B cell (primary cell): ENCODE data around the gene ABCA7. TPM values are rescaled to one million over a fixed set of nuclear protein-coding genes. Genes with fewer than 3 reads are reported as not detected.
"Not testable (repeated sequence)": the region's sequence is repeated elsewhere in the genome, so short reads cannot be mapped to it uniquely, and the experiment has no call there.

Experiments
- ATAC-seq: fragments of 200-7000 bp; cut with Tn5 transposase; one replicate; pipeline ENCODE4 v1.10.0; 2021; ENCODE audit warnings: low read depth, mild to moderate bottlenecking, moderate number of reproducible peaks, moderate library complexity
- CTCF ChIA-PET: fragments of 350-600 bp; sonication (Branson Sonifier 250); formaldehyde crosslinking; loops from one replicate; lab custom pipeline; 2021; ENCODE audit warnings: antibody characterized with exemption, inconsistent platforms; lab: Charles Lee
- POLR2A ChIA-PET: fragments of 350-600 bp; sonication (Branson Sonifier 250); formaldehyde crosslinking; loops from one replicate; lab custom pipeline; 2021; ENCODE audit warnings: antibody characterized with exemption; lab: Charles Lee
- DNase-seq: peaks from one replicate; pipeline ENCODE4 v3.0.0; 2013
- H2AFZ ChIP-seq: 2 replicates; pipeline ENCODE4 v1.6.1; 2012; ENCODE audit warnings: mild to moderate bottlenecking, low read depth, low read length; ENCODE audit not compliant: insufficient read depth, poor library complexity, severe bottlenecking
- H3K27ac ChIP-seq, 2 donors: 1 replicate in 1 of 2; 2 replicates in 1 of 2; pipeline ENCODE4 v1.5.1; 2012 to 2013; ENCODE audit warnings: low read length in 2 of 2, mild to moderate bottlenecking in 2 of 2, moderate library complexity in 1 of 2
- H3K27me3 ChIP-seq, 4 experiments: fragments of 200-600 bp in 1 of 4; sonication (generic) in 1 of 4; replicated peaks in 1 of 4; 1 replicate in 2 of 4; 2 replicates in 2 of 4; pipeline versions ENCODE4 v1.6.1 to v1.7.0; 2013 to 2016; ENCODE audit warnings: low read length in 3 of 4, mild to moderate bottlenecking in 2 of 4, mixed read lengths in 1 of 4, moderate library complexity in 1 of 4; ENCODE audit not compliant: insufficient read depth in 4 of 4, control insufficient read depth in 3 of 4; ENCODE audit errors: control extremely low read depth in 1 of 4
- H3K36me3 ChIP-seq, 2 experiments: replicated peaks in 1 of 2; 1 replicate in 1 of 2; 2 replicates in 1 of 2; pipeline versions ENCODE4 v1.6.1 to v1.7.1; 2013; ENCODE audit warnings: low read length in 1 of 2; ENCODE audit not compliant: insufficient read depth in 2 of 2, control insufficient read depth in 1 of 2; ENCODE audit errors: control extremely low read depth in 1 of 2, extremely low read depth in 1 of 2
- H3K4me1 ChIP-seq, 2 donors: fragments of 200-600 bp in 1 of 2; sonication (generic) in 1 of 2; 1 replicate in 1 of 2; 2 replicates in 1 of 2; pipeline versions ENCODE4 v1.5.1 to v1.6.1; 2013 to 2017; ENCODE audit warnings: low read length in 2 of 2; ENCODE audit not compliant: control insufficient read depth in 2 of 2, insufficient read depth in 2 of 2
- H3K4me2 ChIP-seq: replicated peaks from 2 replicates; pipeline ENCODE3; 2012; ENCODE audit warnings: mild to moderate bottlenecking, low read depth, low read length; ENCODE audit not compliant: poor library complexity, severe bottlenecking
- H3K4me3 ChIP-seq, 5 experiments: fragments of 200-600 bp in 1 of 5; sonication (generic) in 1 of 5; 1 replicate in 3 of 5; 2 replicates in 2 of 5; pipeline versions ENCODE4 v1.5.1 to v1.7.0; 2011 to 2016; ENCODE audit warnings: low read length in 4 of 5, mild to moderate bottlenecking in 4 of 5, low read depth in 2 of 5, control low read depth in 1 of 5, moderate library complexity in 1 of 5; ENCODE audit not compliant: insufficient read depth in 1 of 5; ENCODE audit errors: control extremely low read depth in 1 of 5, extremely low read depth in 1 of 5
- H3K79me2 ChIP-seq: fragments of 200-600 bp; sonication (generic); one replicate; pipeline ENCODE4 v1.6.0; 2016; ENCODE audit warnings: low read length; ENCODE audit not compliant: control insufficient read depth, insufficient read depth
- H3K9ac ChIP-seq: fragments of 200-600 bp; sonication (generic); 2 replicates; pipeline ENCODE4 v1.6.1; 2017; ENCODE audit warnings: mild to moderate bottlenecking, low read length, moderate library complexity
- H3K9me3 ChIP-seq, 3 donors: one replicate each; pipeline versions ENCODE4 v1.6.1 to v1.7.1; 2013; ENCODE audit warnings: low read length in 2 of 3; ENCODE audit not compliant: control insufficient read depth in 2 of 3, insufficient read depth in 1 of 3; ENCODE audit errors: control extremely low read depth in 1 of 3
- H4K20me1 ChIP-seq: 2 replicates; pipeline ENCODE4 v1.6.0; 2012; ENCODE audit warnings: mild to moderate bottlenecking, low read length; ENCODE audit not compliant: insufficient read depth, control insufficient read depth, poor library complexity, severe bottlenecking
- H3K27ac Mint-ChIP-seq: one replicate; pipeline ENCODE4 v1.8.0; 2021; ENCODE audit warnings: mixed read lengths
- H3K27me3 Mint-ChIP-seq: one replicate; pipeline ENCODE4 v1.8.0; 2021; ENCODE audit warnings: mixed read lengths
- H3K4me1 Mint-ChIP-seq: one replicate; pipeline ENCODE4 v1.8.0; 2021; ENCODE audit warnings: mixed read lengths
- H3K4me3 Mint-ChIP-seq: one replicate; pipeline ENCODE4 v1.8.0; 2021; ENCODE audit warnings: mixed read lengths
- H3K9me3 Mint-ChIP-seq: one replicate; pipeline ENCODE4 v1.8.0; 2022; ENCODE audit warnings: mixed read lengths; ENCODE audit not compliant: insufficient read depth
- CTCF ChIP-seq: fragments of 200-600 bp; IDR thresholded peaks from one replicate; pipeline ENCODE4 v1.8.0; 2022; ENCODE audit warnings: antibody characterized with exemption, mild to moderate bottlenecking
- EZH2 ChIP-seq: IDR thresholded peaks from 2 replicates; pipeline ENCODE4 v1.6.1; 2012; ENCODE audit warnings: borderline replicate concordance, low read depth, mild to moderate bottlenecking, moderate library complexity, low read length; ENCODE audit not compliant: insufficient read depth, poor library complexity, severe bottlenecking
- WGBS: methylation state at CpG from one replicate; pipeline ENCODE4 v1.1.5; 2013; ENCODE audit warnings: missing lambda C conversion rate; ENCODE audit not compliant: insufficient coverage; 5-methylcytosine and 5-hydroxymethylcytosine counted together
- intact Hi-C: fragments of 100-400 bp; cut with micrococcal nuclease; formaldehyde crosslinking; loops from one replicate; pipeline ENCODE4 v1.10.0; 2022
- polyA plus RNA-seq: library from polyadenylated mRNA; depleted of rRNA; stranded (reverse); fragments of >200 nt; gene quantifications from 2 replicates; pipeline ENCODE4 v1.2.3, GENCODE V29; 2012
- total RNA-seq, 2 donors: library from RNA; stranded (reverse); fragments of 120-200 nt in 1 of 2; gene quantifications; 1 replicate in 1 of 2; 2 replicates in 1 of 2; pipeline versions ENCODE4 v1.2.3 to v1.2.4, GENCODE V29; 2013 to 2022

ABCA7 gene
- total and polyA plus RNA-seq, 2 donors (not counting 1 experiment from before 2014, with no cell fraction given), result 192 to 281 TPM

DNA sequence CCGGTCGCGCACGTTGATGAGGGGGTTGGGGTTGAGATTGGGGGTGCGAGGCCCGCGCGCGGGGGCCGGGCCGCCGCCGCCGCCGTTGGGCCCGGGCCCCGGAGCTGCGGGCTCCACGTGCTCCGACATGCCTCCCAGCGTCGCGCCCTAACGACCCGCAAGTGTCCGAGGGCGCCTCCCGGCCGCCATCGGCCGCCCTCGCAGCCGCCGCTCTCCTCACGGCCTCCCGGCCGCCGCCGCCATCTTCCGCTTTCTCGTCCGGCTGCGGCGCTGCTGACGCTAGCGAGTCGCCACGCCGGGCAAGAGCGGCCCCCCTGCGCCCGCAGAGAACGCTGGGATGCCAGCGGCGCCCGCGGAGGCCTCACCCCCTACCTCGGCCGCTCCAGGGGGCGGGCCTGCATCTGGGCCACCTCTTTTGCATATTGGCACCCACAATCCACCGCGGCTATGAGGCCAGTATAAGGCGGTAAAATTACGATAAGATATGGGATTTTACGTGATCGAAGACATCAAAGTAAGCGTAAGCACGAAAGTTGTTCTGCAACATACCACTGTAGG is 19.0 kb upstream of the ABCA7 start, which contains the start of gene TMEM259:
Gene TMEM259 (minus strand): TSS at position 256 of the 558 bp plus-strand sequence. CDS start 127 bp downstream, at position 129.
- ATAC-seq, result peak; percentile 87
- CTCF ChIA-PET, result interaction anchor here (0.7 to 2.9 kb wide), 4 partner anchors 17 to 46 kb away, joined by 3 to 20 read pairs (median 5); partner anchors contain the start of genes ARHGAP45 and WDR18
- peaks cover 45% of the 10 kb centered on the region for H3K4me1 Mint-ChIP-seq

DNA sequence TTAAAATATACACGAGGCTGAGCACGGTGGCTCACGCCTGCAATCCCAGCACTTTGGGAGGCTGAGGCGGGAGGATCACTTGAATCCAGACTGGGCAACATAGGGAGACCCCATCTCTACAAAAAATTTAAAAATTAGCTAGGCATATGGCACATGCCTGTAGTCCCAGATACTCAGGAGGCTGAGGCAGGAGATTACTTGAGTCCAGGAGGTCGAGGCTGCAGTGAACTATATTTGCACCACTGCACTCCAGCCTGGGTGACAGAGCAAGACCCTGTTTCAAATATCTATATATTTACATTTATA is 16.1 kb upstream of the ABCA7 start:
- DNase-seq, ATAC-seq, H3K4me2 ChIP-seq, H3K4me3 ChIP-seq, H3K9ac ChIP-seq, H3K27me3 ChIP-seq, H3K9me3 Mint-ChIP-seq, H3K27ac ChIP-seq, H3K27me3 Mint-ChIP-seq, H3K4me3 Mint-ChIP-seq, H3K36me3 ChIP-seq, H2AFZ ChIP-seq, H3K9me3 ChIP-seq, POLR2A ChIA-PET: not testable (repeated sequence)
- intact Hi-C loops, result loop anchor here (10.0 kb wide), 1 partner anchor 221 kb away; the partner anchor contains the start of genes ATP5F1D and MIDN
- CTCF ChIA-PET, result interaction anchor here (1.1 to 2.9 kb wide), 7 partner anchors 14 to 82 kb away, joined by 3 to 20 read pairs (median 3); partner anchors contain the start of gene WDR18
- Mint-ChIP-seq H3K4me1 (peaks cover 32% of the 10 kb centered on the region), H3K27ac (peak overlapping the region; percentile 37)
- peaks cover 42% of the 10 kb centered on the region for H4K20me1 ChIP-seq
- WGBS, result 97% methylated on average over 4 of the region's 5 CpGs
- peaks cover 52% of the 10 kb centered on the region for H3K79me2 ChIP-seq
- peaks cover 18 to 38% of the 10 kb centered on the region in 2 donors for H3K4me1 ChIP-seq

More for the DNA sequence above, 19.0 kb upstream of the ABCA7 start, which contains the start of gene TMEM259:
- Histone ChIP-seq H3K4me2 (peak within 1 kb of the TSS; percentile 99), H4K20me1 (peaks cover 47% of the 10 kb centered on the region), H2AFZ (peak within 1 kb of the TSS; percentile 56), H3K9ac (peak within 1 kb of the TSS; percentile 95), H3K79me2 (peaks cover 52% of the 10 kb centered on the region), H3K9me3 (no peaks in the 10 kb centered on the region), H3K4me1 (peaks cover 42 to 60% of the 10 kb centered on the region in 2 donors), H3K27ac (peak within 1 kb of the TSS; percentile 98 to 99), H3K4me3 (peak within 1 kb of the TSS; percentile 62 to 94 (median 87)), H3K36me3 (peaks cover 0 to 5% of the 10 kb centered on the region in 2 experiments), H3K27me3 (no peaks in the 10 kb centered on the region)
- intact Hi-C loops, result loop anchor here (1.0 to 10.0 kb wide), 7 partner anchors 19 to 224 kb away; partner anchors contain the start of genes ABCA7, ATP5F1D, MIDN and POLR2E
- Mint-ChIP-seq H3K27ac (peak within 1 kb of the TSS; percentile 100), H3K27me3 (no peaks in the 10 kb centered on the region), H3K9me3 (no peaks in the 10 kb centered on the region), H3K4me3 (peak within 1 kb of the TSS; percentile 89)
- under 1% methylated on average over 60 of the region's 68 CpGs for WGBS
- DNase-seq, result peak; percentile 99
- TF ChIP-seq EZH2 (no peak), CTCF (no peak)
- POLR2A ChIA-PET, result interaction anchor here (0.5 to 2.0 kb wide), 12 partner anchors 17 to 1065 kb away, joined by 3 to 12 read pairs (median 4); partner anchors contain the start of genes ABCA7 and ARHGAP45

GRCh38 chr19:1025080-1025479 is 14.8 kb upstream of the ABCA7 start:
- not testable (repeated sequence) for DNase-seq, H3K27me3 ChIP-seq, H3K27ac ChIP-seq, H3K4me2 ChIP-seq, ATAC-seq, H3K9me3 ChIP-seq, H3K4me3 ChIP-seq, H3K9me3 Mint-ChIP-seq, H3K36me3 ChIP-seq, H3K27me3 Mint-ChIP-seq, H3K9ac ChIP-seq, H2AFZ ChIP-seq
- intact Hi-C loops, result loop anchor here (10.0 kb wide), 1 partner anchor 220 kb away; the partner anchor contains the start of genes ATP5F1D and MIDN
- H3K4me3 Mint-ChIP-seq, result peak overlapping the region; percentile 35
- Histone ChIP-seq H3K79me2 (peaks cover 49% of the 10 kb centered on the region), H3K4me1 (peaks cover 14 to 38% of the 10 kb centered on the region in 2 donors), H4K20me1 (peaks cover 40% of the 10 kb centered on the region)
- ChIA-PET CTCF (interaction anchor here (1.2 to 2.4 kb wide), 5 partner anchors 16 to 65 kb away, joined by 3 to 11 read pairs (median 4); partner anchors contain the start of gene ARHGAP45), POLR2A (interaction anchor here (0.7 to 6.9 kb wide), 4 partner anchors 14 to 106 kb away, joined by 3 to 91 read pairs (median 18); partner anchors contain the start of gene ABCA7)
- peak overlapping the region; percentile 35 for H3K27ac Mint-ChIP-seq
- WGBS, result no CpG with 5 or more reads among the region's 6 CpGs
- H3K4me1 Mint-ChIP-seq, result peaks cover 27% of the 10 kb centered on the region
